GM19351 (cell line): ENCODE measurements around the gene LRP6.
"Not testable (repeated sequence)": the region's sequence is repeated elsewhere in the genome, so short reads cannot be mapped to it uniquely, and the experiment has no call there.

Experiments
- ATAC-seq: cut with Tn5 transposase; IDR thresholded peaks from one replicate; pipeline ENCODE4 v1.9.1; 2021; ENCODE audit warnings: mild to moderate bottlenecking, moderate library complexity; ENCODE audit not compliant: unreplicated experiment

Gene LRP6

DNA sequence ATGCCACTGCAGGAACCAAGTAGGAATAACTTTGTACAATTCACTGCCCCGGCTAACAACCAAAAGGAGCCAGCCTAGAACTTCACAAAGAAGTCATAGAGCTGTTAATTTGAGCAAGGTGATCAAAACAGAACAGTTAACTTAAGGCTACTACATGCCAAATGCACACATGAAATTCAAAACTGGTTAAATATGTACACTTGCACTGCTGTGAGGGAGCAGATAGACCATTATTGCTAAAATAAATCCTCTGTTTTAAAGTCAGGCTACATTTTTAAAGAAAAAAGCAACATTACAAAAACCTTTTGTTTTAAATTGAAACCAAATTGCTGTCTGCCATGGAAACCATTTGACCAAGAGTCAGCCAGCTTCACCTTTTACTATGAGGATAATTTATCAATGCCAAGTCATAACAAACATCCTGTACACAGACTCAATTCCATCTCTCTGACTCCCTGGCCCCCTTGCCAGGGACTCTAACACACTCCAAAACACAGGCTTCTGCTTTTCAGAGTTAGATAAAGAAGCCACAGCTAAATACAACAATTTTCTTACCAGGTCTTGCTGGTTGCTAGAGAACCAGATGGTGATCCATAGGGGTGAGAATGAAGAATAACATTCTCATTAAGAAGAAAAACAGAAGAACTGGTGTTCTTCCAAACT is 84.0 kb downstream of the LRP6 start:
- no peak for ATAC-seq

DNA sequence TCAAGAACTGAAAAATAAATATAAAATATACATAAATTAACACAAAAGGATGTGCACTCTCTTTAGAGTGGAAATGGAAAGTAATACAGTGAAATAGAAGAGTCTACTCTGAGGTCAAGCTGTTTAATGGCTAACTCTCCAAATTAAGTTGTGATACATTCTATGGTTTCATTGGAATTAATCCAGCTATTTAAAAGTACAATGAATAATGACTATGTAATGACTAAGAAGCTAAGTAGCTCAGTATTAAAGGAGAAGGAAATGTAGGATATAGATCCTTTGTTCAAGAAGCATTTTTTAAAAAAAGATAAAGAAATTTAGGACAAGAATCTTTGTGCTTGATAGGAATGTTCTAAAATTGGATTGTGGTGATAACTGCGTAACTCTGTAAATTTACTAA is 85.3 kb downstream of the LRP6 start:
- ATAC-seq: no peak

DNA sequence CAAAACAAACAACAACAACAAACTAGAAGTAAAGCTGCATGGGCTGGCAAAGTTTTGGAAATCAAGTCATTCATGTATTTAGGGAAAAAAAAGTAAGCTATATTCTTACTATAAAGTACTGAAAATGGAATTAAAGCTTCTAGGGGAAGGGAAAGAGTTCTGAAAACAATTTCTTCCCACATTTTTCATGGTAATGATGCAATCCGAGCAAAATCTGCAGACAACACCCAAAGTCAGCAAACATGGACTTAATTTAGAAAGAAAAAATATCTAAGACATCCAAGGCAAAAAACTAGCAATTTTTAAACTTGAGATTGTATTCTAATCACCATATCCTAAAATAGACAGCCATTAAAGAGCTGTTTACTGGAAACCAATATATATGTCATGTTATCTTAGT is 86.3 kb downstream of the LRP6 start:
- no peak for ATAC-seq

DNA sequence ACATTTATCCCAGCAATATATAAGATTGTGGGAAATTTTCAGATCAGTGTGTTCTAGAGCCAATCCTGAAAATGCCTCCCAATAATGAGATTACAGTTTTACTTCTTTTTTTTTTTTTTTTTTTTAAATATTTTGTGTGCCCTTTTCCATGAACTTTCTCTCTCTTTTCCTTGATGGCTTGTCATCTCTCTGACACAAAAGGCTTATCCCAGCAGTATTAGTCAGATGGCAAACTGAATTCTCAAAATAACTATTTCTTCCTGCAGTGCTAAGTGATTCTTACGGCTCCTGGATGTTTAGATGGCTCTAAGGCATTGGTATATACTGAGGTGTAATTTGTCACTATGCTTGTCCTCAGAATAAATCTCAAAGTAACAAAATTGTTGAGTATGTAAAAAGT is 86.7 kb downstream of the LRP6 start:
- ATAC-seq: no peak

DNA sequence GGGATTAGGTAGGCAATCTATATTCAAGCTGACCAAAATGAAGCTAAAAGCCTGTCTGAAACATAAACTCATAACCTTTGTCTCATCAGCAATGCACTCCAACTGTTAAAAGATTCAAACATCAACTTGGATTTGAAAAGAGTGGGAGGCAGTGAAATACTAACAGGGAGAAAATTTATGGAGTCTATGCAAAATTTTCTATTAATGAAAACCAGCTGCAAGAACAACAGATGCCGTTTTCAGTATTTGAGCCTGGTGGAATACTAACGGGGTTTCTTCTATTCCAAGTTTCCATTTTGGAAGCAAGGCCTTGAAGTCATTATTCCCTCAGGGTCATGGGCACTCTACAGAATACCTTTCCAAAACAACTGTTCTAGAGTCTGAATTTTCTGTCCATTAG is 88.3 kb downstream of the LRP6 start:
- ATAC-seq: no peak

DNA sequence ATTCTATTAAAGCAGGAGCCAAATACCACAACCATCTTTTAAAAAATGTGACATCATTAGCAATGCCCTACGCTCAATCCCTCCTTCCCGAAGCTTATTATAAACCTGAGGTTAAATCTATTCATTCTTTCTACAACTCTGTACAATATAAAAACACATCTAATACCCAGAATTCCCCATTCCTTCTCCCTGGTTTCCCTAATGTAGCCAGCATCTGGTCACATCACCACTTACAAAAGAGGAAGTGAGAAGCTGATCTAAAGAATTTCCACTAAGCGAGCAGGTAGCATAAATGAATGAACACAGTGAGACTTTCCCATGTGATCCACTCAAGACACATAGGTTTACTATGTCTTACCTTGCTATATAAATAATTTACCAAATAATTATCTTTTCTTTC is 90.4 kb downstream of the LRP6 start:
- ATAC-seq: peak; percentile 52

DNA sequence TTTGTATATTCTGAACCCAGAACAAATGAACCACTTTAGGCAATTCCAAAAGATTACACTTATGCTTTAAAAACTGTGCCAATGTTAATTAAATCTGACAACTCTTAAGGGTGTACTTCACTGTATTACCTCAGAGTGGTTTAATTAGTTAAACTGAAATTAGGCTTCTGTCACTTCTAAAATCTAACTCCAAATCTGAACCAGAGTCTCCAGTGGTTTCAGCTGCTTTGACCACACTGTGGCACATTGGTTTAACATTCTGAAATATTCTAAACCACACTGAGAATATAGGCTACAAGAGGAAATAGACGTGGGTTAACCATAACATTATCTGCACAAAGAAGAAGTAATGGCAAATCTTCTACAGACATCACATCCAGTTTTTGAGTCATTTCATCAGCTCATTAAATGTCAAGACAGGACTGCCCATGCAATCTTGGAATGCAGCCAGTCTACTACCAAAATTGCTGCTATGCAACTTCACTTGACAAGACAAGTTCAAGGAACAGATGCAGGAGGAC is 94.8 kb downstream of the LRP6 start:
- peak; percentile 92 for ATAC-seq

DNA sequence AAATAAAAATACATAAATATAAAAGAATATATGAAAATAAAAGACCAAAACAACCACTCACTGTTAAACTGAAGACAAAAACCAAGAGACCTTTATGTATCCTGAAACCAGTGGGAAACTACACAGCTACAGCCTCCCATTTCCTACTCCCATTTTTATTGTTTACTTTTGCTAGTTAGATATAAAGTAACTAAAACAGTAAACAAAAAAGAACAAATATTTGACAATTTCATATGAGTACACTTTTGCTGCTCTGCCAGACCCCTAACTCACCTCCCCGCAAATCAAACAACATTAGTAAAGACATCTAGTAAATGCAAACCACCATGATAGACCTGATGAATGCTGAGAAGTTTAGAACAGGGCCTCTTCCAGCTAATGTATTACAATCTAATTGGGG is 99.0 kb downstream of the LRP6 start:
- ATAC-seq: no peak

DNA sequence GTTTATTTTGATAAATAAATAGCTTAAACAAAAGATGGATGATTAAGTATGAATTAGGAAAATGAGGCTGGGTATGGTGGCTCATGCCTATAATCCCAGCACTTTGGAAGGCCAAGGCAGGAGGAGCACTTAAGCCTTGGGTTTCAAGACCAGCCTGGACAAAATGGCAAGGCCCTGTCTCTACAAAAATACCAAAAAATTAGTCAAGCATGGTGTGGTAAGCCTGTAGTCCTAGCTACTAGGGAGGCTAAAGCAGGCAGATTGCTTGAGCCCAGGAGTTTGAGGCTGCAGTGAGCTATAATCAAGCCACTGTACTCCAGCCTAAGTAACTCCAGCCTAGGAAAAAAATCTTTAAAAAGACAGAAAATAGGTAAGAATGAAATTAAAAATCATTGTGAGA is 100.1 kb downstream of the LRP6 start:
- no peak for ATAC-seq

DNA sequence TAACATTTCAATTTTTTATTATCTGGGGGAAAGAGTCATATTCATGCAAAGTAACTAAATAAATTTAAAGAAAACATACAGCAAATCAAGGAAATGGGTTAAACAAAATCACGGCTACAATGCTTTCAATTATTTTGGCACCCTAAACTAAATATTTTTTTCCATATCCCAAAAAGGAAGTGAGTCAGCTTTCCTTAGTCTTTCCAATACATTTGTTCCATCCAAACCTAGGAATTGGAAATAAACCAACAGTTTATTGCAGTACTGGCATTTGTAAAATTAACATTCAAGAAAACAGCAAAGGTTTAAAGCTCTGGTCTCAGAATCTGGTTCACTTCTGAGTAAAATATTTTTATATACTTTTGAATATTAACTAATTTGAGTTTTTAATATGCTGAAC is 106.9 kb downstream of the LRP6 start:
- no peak for ATAC-seq

DNA sequence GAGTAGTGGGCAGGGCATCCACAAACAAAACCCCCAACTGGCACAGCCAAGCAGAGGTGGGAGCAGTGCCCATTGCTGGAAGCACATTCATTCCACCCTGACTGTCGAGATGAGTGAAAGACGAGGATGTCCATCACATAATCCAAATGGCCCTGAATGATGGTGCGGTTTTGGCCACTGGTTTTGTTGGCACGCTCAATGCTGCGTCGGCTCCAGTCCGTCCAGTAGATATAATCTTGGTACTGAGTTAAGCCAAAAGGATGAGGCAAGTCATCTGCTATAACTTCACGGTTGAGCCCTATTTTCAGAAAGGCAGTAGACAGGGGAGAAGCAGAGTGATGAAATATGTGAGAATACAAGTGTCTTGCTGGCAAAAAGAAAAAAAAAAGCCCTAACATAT is 108.0 kb downstream of the LRP6 start:
- ATAC-seq: no peak

DNA sequence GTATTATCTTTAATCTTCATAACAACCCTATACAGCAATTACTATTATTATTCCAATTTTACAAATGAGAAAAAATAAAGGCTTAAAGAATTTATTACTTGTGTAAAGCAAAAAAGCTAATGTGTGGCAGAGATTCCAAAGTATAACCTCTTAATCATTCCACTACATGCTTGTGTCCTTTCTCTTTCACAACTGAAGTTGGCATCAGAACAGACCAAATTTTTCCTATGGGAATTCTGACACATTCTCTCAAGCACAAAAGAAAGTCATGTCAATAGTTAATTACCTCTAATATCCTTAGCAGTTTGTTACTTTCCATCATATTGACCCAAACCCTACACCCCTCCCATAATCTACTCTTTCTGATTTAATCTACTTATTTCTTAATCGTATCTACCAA is 109.4 kb downstream of the LRP6 start:
- no peak for ATAC-seq

DNA sequence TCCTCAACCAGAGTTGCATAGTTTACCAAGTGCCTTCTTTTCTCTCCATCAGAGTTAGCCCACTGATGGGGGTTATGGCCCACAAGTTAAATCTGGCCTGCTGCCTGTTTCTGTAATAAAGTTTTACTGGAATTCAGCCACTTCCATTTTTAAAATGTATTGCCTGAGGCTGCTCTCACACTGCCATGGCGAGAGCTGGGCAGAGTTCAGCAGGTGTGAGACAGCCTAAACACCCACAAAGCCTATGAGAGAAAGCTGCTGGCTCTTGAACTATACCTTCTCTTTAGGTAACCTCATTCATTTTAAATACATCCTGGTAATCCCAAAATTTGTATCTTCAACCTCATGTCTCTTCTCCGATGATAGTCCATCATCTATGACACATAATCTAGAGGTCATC is 110.0 kb downstream of the LRP6 start:
- ATAC-seq: no peak

DNA sequence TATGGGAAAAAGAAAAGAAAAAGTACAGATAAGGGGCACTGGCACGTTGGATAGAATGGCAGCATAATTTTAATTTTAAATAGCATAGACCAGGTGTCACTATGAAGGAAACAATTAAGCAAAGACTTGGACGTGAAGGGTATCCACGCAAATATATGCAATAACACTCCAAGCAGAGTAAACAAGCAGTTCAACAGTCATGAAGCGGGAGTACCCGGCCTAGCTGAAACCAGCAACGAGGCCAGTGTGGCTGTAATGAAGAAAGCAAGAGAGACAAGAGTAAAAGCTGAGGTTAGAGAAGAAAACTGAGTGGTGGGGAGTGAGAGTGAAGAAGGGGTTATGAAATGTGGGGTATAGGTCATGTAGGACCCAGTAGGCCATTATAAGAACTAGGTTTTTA is 110.7 kb downstream of the LRP6 start:
- no peak for ATAC-seq

DNA sequence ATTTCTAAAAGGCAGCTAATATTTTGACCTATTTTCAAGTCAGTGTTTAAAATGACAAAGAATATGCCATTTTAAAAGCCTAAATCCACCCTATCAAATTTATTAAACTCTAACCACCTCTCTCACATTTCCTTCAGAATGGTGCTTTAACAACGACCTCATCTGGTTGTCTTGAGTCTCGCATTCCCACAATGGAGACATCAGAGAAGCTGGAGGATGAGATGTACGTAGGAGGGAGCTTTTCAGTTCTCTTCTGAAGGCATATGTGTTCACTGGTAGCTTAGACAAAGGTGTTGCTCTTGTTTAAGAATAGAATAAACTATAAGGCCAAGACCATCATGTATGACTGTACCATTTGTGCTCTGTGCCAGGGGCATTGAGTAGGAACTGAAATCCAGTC is 113.2 kb downstream of the LRP6 start:
- ATAC-seq: no peak

DNA sequence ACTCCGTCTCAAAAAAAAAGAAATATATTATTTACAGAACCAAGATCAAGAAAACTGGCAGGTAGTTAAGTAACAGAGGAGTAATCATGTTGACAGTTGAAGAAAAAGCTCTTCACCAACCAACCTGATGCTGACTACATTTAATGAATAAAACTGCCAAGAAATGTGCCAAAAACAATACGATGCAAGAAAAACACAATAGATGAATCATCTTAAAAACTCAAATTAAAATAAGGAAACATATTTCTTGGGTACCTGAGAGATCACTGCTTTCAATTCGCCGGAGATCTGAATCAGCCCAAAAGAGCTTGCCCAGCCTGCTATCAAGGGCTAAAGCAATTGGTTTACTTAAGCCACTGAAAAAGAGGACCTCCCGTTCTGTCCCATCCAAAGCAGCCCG is 119.7 kb downstream of the LRP6 start:
- no peak for ATAC-seq

DNA sequence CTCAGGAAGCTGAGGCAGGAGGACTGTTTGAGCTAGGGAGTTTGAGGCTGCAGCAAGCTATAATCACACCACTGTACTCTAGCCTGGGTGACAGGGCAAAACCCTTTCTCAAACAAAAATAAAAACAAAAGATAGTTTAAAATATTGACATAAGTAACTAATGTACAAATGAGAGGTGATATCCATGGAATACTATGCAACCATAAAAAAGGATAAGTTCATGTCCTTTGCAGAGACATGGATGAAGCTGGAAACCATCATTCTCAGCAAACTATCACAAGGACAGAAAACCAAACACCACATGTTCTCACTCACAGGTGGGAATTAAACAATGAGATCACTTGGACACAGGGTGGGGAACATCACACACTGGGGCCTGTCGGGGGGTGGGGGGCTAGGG is 122.3 kb downstream of the LRP6 start:
- not testable (repeated sequence) for ATAC-seq

DNA sequence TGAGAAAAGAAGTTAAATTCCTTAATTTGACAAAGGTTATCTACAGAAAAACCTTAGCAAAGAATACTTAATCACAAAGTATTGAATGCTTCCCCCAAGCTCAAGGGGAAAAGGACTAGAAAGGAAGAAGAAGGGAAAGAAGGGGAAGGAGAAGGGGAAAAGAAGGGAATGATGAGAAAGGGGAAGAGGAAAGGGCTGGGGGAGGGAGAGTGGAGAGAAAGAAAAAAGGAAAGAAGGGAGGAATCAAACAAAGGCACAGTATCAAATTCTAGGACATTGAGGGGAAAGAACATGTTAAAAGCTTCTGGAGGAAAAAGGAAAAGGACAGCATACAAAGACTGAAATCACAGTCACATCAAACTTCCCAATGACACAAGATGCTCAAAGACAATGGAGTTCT is 125.8 kb downstream of the LRP6 start:
- ATAC-seq: no peak

DNA sequence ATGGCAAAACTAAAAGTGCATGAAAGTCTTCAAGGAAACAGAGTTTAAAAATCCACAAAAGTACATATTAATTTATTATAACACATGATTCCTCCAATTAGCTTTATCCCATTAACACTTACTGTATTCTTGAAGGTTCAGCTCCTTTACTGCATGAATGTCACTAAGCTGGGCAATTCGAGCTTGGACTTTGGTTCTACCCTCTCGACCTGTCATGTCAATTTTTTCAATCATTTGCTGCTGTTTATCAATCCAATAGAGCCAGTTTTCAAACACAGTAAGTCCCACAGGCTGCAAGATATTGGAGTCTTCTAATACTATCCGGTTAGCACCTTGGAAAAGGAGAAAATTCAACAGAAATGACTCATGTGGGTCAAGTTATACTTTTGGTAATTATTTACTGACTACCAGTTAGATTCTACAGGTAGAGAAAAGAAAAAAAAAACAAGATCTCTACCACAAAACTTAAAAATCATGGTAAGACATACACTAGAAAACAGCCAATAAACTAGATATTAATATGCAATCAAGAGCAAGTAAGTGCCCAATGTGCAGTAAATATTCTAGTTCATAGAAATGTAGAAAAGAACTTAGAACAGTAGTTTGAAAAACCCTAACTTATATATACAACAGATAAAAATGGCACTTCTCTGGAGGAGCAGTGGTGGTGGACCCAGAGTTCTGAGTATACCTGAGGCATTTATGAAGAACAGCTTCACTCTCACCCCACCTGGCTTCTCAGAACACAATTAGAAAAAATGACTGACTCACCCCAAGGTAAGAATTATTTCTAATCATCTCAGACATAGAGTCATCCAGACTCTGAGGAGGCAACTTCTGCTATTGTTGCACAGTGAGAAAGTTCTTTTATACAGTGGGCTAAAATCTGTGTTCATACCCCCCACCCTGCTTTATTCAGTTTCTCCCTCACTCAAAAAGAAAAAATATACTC is 128.4 kb downstream of the LRP6 start:
- no peak for ATAC-seq

DNA sequence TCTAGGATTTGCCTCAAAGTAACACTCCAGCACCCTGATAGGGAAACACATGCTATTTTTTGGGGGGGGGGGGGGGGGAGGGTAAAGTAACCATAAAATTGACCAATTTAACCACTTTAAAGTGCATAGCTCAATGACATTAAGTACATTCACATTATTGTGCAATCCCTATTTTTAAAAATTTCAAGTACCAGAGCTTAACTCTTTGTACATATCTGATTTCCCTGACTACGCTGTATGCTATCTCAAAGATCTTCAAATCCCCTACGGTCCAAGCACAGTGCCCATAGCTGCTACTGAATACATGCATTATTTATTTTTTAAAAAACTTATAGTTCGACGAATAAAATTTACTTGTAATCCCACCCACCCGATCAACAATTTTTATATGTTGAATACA is 133.1 kb downstream of the LRP6 start:
- ATAC-seq: no peak

DNA sequence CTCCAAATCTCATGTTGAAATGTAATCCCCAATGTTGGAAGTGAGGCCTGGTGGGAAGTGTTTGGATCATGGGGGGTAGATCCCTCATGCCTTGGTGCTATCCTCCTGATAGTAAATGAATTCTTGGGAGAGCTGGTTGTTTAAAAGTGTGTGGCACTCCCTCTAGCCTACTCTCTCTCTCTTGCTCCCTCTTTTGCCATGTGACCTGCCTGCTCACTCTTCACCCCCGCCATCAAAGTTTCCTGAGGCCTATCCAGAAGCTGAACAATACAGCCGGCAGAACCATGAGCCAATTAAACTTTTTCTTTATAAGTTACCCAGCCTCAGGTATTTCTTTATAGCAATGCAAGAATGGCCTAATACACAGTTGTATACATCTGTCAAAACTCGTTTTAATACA is 133.6 kb downstream of the LRP6 start:
- ATAC-seq: no peak

DNA sequence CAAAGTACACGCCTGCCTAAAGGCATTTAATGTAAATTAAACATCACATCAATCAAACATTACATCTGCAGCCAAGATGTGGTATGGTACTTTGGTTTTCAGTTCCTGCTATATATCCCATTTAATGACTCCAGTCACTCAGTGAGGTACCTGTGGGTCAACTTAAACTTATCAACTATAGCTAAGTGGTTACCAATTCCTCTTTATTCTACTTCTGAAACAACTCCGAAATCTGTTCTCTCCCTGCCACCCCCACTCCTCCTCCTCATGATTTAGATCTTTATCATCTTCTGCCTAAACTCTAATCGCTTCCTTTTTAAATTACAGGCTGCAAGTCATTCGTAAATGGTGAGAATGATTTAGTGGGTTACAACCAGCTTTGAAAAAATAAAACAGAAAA is 138.2 kb downstream of the LRP6 start:
- ATAC-seq: no peak
